GM06990 (cell line): Measurements from ENCODE around the gene DSCAM.

Experiments
- DNase-seq: peaks from one replicate; pipeline ENCODE4 v3.0.0-alpha.2; 2011; ENCODE audit not compliant: insufficient read length; ENCODE audit errors: extremely low read depth
- H3K27me3 ChIP-seq: replicated peaks from 2 replicates; pipeline ENCODE4 v1.6.0; 2011; ENCODE audit warnings: low read length; ENCODE audit not compliant: control insufficient read depth, insufficient read depth
- H3K36me3 ChIP-seq: 2 replicates; pipeline ENCODE4 v1.5.1; 2011; ENCODE audit warnings: low read length; ENCODE audit not compliant: control insufficient read depth, insufficient read depth
- H3K4me3 ChIP-seq: replicated peaks from 2 replicates; pipeline ENCODE4 v1.5.1; 2011; ENCODE audit warnings: low read depth, mild to moderate bottlenecking, control low read depth, low read length
- CTCF ChIP-seq: IDR thresholded peaks from 2 replicates; pipeline ENCODE4 v1.5.1; 2011; ENCODE audit warnings: low read length, control low read depth, mild to moderate bottlenecking, inconsistent platforms; ENCODE audit not compliant: insufficient read depth, poor library complexity, severe bottlenecking

DSCAM gene

GRCh38 chr21:40463176-40463575, 383.8 kb downstream of the DSCAM start:
- no peak for TF ChIP-seq CTCF
- H3K4me3 ChIP-seq = no peak overlapping the region
- no peaks in the 10 kb centered on the region for H3K27me3 ChIP-seq
- no peaks in the 10 kb centered on the region for H3K36me3 ChIP-seq
- DNase-seq = no peak

GRCh38 chr21:40461008-40461407, 385.9 kb downstream of the DSCAM start:
- no peak for DNase-seq
- no peak for TF ChIP-seq CTCF
- Histone ChIP-seq H3K4me3 (no peak overlapping the region), H3K27me3 (no peaks in the 10 kb centered on the region), H3K36me3 (no peaks in the 10 kb centered on the region)

- Histone ChIP-seq H3K4me3 (no peak overlapping the region), H3K27me3 (no peaks in the 10 kb centered on the region), H3K36me3 (no peaks in the 10 kb centered on the region)
- no peak for TF ChIP-seq CTCF
- no peak for DNase-seq
Measured at GRCh38 chr21:40457741-40458140, 389.2 kb downstream of the DSCAM start.

- no peak overlapping the region for H3K4me3 ChIP-seq
- no peak for DNase-seq
- no peaks in the 10 kb centered on the region for H3K27me3 ChIP-seq
- no peaks in the 10 kb centered on the region for H3K36me3 ChIP-seq
- TF ChIP-seq CTCF = no peak
Measured at GRCh38 chr21:40454057-40454456, 392.9 kb downstream of the DSCAM start.

GRCh38 chr21:40453183-40453582, 393.8 kb downstream of the DSCAM start:
- H3K27me3 ChIP-seq = no peaks in the 10 kb centered on the region
- TF ChIP-seq CTCF = no peak
- no peaks in the 10 kb centered on the region for H3K36me3 ChIP-seq
- no peak for DNase-seq
- H3K4me3 ChIP-seq = no peak overlapping the region

GRCh38 chr21:40452548-40452947, 394.4 kb downstream of the DSCAM start:
- no peak for TF ChIP-seq CTCF

More at GRCh38 chr21:40452548-40452947, 394.4 kb downstream of the DSCAM start:
- no peak overlapping the region for H3K4me3 ChIP-seq
- no peaks in the 10 kb centered on the region for H3K36me3 ChIP-seq
- H3K27me3 ChIP-seq = no peaks in the 10 kb centered on the region
- DNase-seq = no peak
